KMS-11 (cell line): ENCODE measurements around the gene FOXO3.

Experiments used
- H2AFZ ChIP-seq: fragments of 200-600 bp; sonication (generic); 2 replicates; pipeline ENCODE4 v1.6.1; 2016; ENCODE audit warnings: antibody characterized with exemption, mixed run types, low read depth
- H3K27ac ChIP-seq: fragments of 200-600 bp; sonication (generic); 2 replicates; pipeline ENCODE4 v1.6.1; 2016; ENCODE audit warnings: mild to moderate bottlenecking, mixed run types
- H3K27me3 ChIP-seq: fragments of 200-600 bp; sonication (generic); 2 replicates; pipeline ENCODE4 v1.6.1; 2017; ENCODE audit warnings: mild to moderate bottlenecking, low read depth, mixed run types, moderate library complexity; ENCODE audit not compliant: insufficient read depth
- H3K36me3 ChIP-seq: fragments of 200-600 bp; sonication (generic); 2 replicates; pipeline ENCODE4 v1.6.1; 2017; ENCODE audit warnings: mild to moderate bottlenecking, mixed run types; ENCODE audit not compliant: insufficient read depth
- H3K4me1 ChIP-seq: fragments of 200-600 bp; sonication (generic); 2 replicates; pipeline ENCODE4 v1.6.1; 2016; ENCODE audit warnings: mild to moderate bottlenecking, low read depth, mixed run types; ENCODE audit not compliant: poor library complexity, severe bottlenecking
- H3K4me2 ChIP-seq: fragments of 200-600 bp; sonication (generic); 2 replicates; pipeline ENCODE4 v1.7.0; 2016; ENCODE audit warnings: mild to moderate bottlenecking, mixed run types
- H3K4me3 ChIP-seq: fragments of 200-600 bp; sonication (generic); IDR thresholded peaks from 2 replicates; pipeline ENCODE4 v1.6.1; 2017; ENCODE audit warnings: low read depth, low read length, mixed read lengths; ENCODE audit not compliant: insufficient read depth
- H3K79me2 ChIP-seq: fragments of 200-600 bp; sonication (generic); 2 replicates; pipeline ENCODE4 v1.6.1; 2016; ENCODE audit warnings: low read depth, mixed run types; ENCODE audit not compliant: insufficient read depth
- H3K9ac ChIP-seq: fragments of 200-600 bp; sonication (generic); 2 replicates; pipeline ENCODE4 v1.6.1; 2016; ENCODE audit warnings: mild to moderate bottlenecking, mixed run types
- H4K20me1 ChIP-seq: fragments of 200-600 bp; sonication (generic); 2 replicates; pipeline ENCODE4 v1.6.1; 2016; ENCODE audit warnings: mild to moderate bottlenecking, mixed run types; ENCODE audit not compliant: insufficient read depth
- CTCF ChIP-seq: fragments of 200-600 bp; sonication (generic); conservative IDR thresholded peaks from 2 replicates; pipeline ENCODE4 v1.6.1; 2017; ENCODE audit warnings: low read depth, mild to moderate bottlenecking, antibody characterized with exemption, low read length, moderate library complexity, mixed read lengths

Gene FOXO3

GRCh38 chr6:108568551-108569305 is 8.0 kb downstream of the FOXO3 start:
- Histone ChIP-seq H3K27ac (no peak overlapping the region), H3K9ac (no peak overlapping the region), H3K27me3 (no peaks in the 10 kb centered on the region), H3K4me2 (peak overlapping the region; percentile 30; the same call in 1 of the 2 replicates), H3K4me1 (peaks cover 89% of the 10 kb centered on the region), H3K4me3 (no peak overlapping the region), H3K79me2 (peaks cover 100% of the 10 kb centered on the region), H2AFZ (no peak overlapping the region), H3K36me3 (peaks cover 17% of the 10 kb centered on the region; the same call in 1 of the 2 replicates), H4K20me1 (peaks cover 33% of the 10 kb centered on the region)
- no peak for TF ChIP-seq CTCF

- H4K20me1 ChIP-seq, result peaks cover 27% of the 10 kb centered on the region
- H3K79me2 ChIP-seq, result peaks cover 100% of the 10 kb centered on the region
- no peak overlapping the region for H3K4me2 ChIP-seq
- no peaks in the 10 kb centered on the region for H3K27me3 ChIP-seq
- TF ChIP-seq CTCF, result no peak
- H3K4me3 ChIP-seq, result no peak overlapping the region
- no peak overlapping the region for H3K9ac ChIP-seq
- peaks cover 95% of the 10 kb centered on the region for H3K4me1 ChIP-seq
- H2AFZ ChIP-seq, result no peak overlapping the region
- H3K36me3 ChIP-seq, result peaks cover 17% of the 10 kb centered on the region; the same call in 1 of the 2 replicates
- H3K27ac ChIP-seq, result no peak overlapping the region; the same call in 1 of the 2 replicates
Measured at GRCh38 chr6:108570517-108570916, 9.8 kb downstream of the FOXO3 start.

GRCh38 chr6:108574457-108575141 is 13.9 kb downstream of the FOXO3 start:
- H3K36me3 ChIP-seq, result no peaks in the 10 kb centered on the region
- no peaks in the 10 kb centered on the region for H3K27me3 ChIP-seq
- peaks cover 100% of the 10 kb centered on the region for H3K79me2 ChIP-seq
- peaks cover 95% of the 10 kb centered on the region for H3K4me1 ChIP-seq
- H3K27ac ChIP-seq, result peak overlapping the region; percentile 40; the same call in 1 of the 2 replicates
- no peak overlapping the region for H3K9ac ChIP-seq
- H3K4me2 ChIP-seq, result peak overlapping the region; percentile 26
- H2AFZ ChIP-seq, result no peak overlapping the region
- peaks cover 40% of the 10 kb centered on the region for H4K20me1 ChIP-seq
- TF ChIP-seq CTCF, result no peak
- H3K4me3 ChIP-seq, result no peak overlapping the region

- H3K36me3 ChIP-seq, result no peaks in the 10 kb centered on the region
- no peaks in the 10 kb centered on the region for H3K27me3 ChIP-seq
- H3K4me2 ChIP-seq, result peak overlapping the region; percentile 26; the same call in 1 of the 2 replicates
- peaks cover 100% of the 10 kb centered on the region for H3K79me2 ChIP-seq
- no peak overlapping the region for H2AFZ ChIP-seq
- H3K27ac ChIP-seq, result peak overlapping the region; percentile 40; the same call in 1 of the 2 replicates
- H3K9ac ChIP-seq, result no peak overlapping the region
- H3K4me1 ChIP-seq, result peaks cover 98% of the 10 kb centered on the region
- H3K4me3 ChIP-seq, result no peak overlapping the region
- peaks cover 41% of the 10 kb centered on the region for H4K20me1 ChIP-seq
- no peak for TF ChIP-seq CTCF
Measured at GRCh38 chr6:108575905-108576494, 15.3 kb downstream of the FOXO3 start.
